GM19099 (cell line): ENCODE measurements around the gene SIK3.

Experiments
- POLR2A ChIP-seq: IDR thresholded peaks from 3 replicates; pipeline ENCODE4 v1.6.1; 2011; ENCODE audit warnings: low read depth; ENCODE audit not compliant: insufficient read length; ENCODE audit errors: extremely low read depth

SIK3 gene

DNA sequence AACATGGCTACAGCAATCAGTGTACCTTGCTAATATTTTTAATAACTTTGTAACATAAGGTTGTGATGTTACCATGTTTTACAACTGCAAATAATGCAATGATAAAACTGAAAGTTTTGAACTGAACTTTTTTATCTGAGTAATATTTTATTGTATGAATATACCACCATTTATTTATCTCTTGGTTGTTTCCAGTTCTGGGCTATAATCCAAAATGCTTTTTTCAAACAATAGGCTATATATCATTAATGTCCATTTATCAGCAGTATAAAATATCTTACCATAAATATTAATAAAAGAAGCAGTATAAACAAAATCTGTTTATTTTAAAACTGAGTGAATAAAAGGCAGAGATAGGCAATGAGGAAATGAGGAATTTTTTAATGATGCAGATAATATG is 63.3 kb downstream of the SIK3 start:
- no peak for TF ChIP-seq POLR2A

DNA sequence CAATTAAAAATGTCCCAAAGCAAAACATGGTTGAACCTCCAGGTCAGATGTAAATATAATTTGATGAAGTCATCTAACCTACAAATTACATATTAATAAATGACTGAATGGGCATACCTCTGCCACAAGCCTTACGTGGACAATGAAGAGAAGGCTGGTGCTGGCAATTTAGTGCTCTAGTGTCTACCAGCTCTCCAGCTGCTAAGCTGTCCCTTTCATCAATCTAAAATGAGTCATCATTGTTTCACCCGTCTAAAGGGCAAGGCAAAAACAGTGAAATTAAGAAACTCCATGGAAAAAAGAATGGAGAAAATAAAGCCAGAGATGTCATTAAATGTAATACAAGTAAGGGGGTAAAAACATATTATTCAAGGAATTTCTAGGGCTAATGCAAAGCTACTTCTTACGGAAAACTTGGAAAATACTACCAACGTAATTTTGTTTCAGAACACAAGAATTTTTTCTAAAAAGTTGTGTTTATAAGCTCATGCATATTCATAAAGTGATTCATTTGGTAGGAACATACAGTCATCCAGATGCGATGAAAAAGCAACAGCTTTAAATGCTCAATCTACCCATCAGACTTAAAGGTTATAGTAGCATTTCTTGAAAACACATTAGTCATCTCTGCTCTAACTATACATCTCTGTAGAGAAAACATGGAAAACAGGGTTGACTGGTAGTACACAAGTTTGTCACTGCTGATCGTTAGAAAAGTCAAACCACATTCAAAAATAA is 71.5 kb downstream of the SIK3 start:
- TF ChIP-seq POLR2A: no peak

DNA sequence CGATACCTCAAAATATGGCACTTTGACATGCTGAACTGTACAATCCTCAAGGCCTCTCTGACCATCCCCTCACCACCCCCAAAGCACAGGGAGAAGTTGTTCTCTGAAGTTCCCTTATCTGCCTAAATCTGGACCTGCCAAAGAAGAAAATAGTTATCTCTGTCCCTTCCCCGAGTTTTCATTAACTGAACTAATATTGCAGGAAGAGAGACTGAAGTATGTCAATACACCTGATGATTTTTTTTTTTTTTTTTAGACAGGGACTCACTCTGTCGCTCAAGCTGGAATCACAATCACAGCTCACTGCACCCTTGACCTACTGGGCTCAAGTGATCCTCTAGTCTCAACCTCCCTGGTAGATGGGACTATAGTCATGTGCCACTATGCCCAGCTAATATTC is 75.0 kb downstream of the SIK3 start:
- TF ChIP-seq POLR2A: no peak

DNA sequence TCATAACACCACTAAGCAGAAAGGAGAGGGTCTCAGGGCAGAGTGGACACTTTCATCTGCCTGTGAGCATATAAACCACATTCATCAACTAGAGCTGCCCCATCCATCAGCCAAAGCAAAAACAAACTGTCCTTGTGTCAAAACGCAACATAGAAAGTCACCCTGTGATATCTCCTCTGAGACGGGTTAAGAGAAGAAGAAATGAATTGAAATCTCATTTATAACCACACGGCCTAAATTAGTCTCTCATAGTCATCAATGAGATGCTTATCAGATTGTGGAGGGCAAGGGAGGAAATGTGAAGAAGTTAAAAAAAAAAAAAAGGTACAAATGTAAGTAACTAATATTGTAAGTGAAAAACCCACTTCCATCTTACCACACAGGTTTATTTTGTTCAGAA is 75.7 kb downstream of the SIK3 start:
- TF ChIP-seq POLR2A: no peak

DNA sequence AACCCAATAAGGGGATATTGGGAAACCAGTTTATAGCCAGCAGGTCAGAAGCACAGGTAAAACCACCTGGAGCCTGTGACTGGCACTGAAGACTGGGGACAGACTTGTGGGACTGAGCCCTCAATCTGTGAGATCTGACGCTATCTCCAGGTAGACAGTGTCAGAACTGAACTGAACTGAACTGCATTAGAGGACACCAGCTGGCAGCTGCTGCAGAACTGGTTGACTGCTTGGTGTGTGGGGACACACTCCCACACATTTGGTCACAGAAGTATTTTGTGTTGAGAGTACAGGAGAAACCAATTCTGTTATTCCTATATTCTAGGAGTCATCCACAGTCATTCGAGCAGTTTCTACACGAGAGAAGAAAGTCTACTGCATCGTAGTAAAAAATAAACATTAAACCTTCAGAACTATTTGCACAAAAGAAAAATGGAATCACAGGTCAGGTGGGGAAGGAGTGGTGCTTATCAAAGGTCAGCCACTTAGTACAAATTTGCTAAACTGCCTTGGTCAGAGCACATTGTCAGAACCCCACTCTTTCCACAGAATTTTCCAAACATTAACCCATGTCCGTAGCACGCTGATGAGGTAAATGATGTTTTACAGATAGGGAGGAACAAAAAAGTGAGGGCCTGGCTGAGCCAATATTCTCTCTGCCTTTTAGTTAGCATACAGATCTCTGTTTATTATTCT is 77.2 kb downstream of the SIK3 start:
- no peak for TF ChIP-seq POLR2A

DNA sequence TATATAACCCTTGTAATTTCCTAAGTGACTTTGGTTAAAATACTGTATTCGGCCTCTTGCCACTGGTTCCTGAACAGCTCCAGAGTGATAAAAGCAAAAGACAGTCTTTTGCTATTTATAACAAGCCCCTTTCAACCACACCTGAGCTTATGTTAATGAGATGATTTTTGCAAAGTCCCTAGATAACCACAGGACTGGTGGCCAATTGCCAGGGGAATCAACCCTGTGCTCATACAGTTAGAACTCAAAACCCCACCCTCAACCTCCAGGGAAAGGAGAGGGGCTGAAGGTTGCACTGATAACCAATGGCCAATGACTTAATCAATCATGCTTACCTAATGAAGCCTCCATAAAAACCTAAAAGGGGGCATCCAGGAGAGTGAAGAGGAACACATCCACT is 77.9 kb downstream of the SIK3 start:
- TF ChIP-seq POLR2A: no peak

DNA sequence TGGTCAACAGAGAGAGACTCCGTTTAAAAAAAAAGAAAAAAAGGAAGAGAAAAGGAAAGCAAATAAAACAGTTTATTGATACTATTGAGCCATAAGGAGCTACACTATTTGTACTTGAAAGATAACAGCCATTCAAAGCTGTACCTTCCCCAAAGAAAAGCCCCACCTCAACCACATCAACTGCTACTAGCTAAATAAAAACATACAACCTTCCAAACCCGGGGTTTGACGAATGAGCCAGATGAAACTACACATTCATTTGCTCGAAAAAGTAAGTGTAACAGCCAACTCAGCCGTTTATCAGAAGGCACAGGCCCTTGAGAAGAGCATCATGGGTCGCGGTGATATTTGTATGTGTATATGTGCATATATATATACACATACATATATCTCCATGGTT is 78.4 kb downstream of the SIK3 start:
- TF ChIP-seq POLR2A: no peak

DNA sequence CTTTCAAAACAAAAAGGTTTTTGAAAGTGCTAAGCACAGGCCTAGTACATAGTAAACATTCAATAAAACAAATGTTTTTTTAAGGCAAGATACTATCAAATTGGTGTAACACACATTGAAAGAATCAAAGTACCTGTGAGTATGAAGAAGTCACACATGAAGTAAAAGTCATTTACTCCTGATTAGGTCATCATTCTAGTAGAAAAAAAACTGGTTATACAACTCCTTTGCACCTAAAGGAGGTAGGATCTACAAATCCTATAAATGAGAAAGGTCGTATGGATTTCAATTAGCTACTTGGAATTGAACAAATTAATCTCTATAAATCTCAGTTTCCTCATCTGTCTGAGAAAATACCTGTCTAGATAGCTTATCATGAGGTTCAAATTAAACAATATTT is 80.8 kb downstream of the SIK3 start:
- TF ChIP-seq POLR2A: no peak

DNA sequence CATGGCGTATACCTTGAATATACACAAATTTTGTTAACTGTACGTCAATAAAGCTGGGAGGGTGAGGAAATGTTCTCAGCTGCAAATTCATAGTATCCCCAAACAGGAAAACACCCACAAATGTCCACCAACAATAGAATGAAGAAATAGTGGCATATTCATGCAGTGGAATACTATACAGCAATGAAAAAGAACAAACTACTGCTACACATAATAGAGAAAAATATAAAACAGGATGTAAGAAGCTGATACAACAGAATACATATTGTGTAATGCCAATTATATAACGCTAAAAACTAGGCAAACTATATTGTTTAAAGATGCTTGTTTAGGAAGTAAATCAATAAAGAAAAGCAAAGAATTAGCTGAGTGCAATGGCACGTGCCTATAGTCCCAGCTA is 81.5 kb downstream of the SIK3 start:
- no peak for TF ChIP-seq POLR2A

DNA sequence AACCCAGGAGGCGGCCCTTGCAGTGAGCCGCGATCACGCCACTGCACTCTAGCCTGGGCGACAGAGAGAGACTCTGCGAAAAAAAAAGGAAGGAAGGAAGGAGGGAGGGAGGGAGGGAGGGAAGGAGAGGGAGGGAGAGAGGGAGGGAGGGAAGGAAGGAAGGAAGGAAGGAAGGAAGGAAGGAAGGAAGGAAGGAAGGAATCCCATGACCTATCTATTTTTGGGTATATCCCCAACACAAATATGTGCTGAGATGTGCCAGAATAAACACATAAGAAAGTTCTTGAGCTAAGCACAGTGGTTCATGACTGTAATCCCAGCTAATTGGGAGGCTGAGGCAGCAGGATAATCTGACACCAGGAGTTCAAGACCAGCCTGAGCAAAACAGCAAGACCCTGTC is 82.0 kb downstream of the SIK3 start:
- TF ChIP-seq POLR2A: no peak

DNA sequence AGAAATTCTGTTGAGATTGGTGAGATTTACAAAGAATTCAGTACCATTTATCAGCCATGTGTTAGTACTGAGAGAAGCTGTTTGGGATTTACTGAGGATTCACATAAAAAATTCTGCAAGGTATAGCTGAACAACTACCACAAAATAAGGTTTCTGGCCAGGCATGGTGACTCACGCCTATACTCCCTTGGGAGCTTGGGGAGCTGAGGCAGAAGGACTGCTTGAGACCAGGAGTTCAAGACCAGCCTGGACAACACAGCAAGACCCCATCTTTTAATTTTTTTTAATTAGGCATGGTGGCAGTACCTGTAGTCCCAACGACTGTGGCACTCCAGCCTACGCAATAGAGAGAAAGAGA is 86.7 kb downstream of the SIK3 start:
- TF ChIP-seq POLR2A: no peak

DNA sequence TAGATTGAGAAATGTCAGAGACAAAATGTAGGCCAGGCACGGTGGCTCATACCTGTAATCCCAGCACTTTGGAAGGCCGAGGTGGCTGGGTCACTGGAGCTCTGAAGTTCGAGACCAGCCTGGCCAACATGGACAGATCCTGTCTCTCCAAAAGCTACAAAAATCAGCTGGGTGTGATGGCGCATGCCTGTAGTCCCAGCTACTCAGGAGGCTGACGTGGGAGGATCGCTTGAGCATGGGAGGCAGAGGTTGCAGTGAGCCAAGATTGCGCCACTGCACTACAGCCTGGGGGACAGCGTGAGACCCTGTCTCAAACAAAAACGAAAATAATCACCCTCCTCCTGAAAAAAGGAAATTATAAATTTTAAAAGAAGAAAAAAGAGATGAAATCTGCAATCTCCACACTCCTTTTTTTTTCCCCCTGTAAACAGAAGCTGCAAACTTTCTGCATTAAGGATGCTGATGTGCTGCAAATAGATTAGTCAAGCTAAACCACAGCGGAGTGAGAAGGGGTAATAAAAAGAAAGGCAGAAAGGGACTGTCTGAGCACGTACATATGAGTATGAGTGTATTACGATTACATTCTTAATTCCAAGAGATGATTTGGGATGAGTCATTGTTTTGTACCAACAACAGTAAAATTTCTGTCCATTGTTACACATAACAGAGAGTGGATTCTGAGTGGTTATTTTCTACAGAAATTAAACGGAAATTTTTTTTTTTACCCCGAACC is 87.3 kb downstream of the SIK3 start:
- TF ChIP-seq POLR2A: no peak

DNA sequence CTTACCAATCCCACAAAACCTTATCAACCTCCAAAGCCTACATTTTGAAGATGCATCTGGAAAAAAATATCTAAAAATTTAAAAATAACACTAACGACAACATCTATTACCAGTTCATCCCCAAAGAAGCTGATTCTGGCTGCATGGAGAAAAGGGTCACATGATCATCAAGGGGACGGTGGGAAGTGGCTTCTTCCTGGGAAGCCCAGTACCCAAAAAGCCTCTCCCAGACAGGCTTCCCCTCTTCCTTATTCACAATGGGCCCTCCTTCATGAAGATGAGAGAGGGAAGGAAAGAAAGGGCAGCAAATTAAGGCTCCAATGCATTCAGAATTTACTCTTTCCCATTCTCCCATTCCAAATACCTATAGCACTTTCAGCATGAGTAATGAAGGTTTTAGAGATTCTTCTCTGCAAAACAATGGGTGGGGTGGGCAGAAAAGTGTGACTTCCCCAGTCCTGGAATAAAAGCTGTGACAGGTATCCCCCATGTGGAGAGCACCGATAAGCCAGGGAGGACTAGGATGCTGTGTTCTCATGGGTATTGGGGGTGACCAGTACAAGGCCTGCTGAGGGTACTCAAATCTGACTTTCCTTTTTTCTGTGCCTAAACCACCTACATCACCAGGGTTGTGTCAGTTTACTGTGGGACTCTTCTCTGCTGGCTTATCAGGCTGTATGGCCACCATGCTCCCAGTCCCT is 88.2 kb downstream of the SIK3 start:
- no peak for TF ChIP-seq POLR2A

DNA sequence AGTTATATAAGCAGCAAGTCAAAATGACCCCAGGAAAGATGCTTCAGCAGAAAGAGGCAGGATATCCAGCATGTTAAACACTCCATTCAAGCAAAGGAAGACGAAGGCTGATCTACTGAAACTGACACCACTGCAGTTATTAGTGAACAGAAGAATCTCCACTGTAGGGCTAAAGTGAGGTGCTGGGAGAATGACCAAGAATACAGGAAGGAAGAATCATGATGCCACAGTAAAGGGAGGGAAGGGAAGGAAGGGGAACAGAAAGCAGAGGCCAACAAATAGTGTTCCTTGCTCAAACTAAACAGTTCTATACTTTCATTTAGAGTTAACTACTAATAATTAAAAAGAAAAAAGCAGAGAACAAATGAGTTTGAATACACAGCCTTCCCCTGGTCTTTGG is 92.5 kb downstream of the SIK3 start:
- TF ChIP-seq POLR2A: no peak

DNA sequence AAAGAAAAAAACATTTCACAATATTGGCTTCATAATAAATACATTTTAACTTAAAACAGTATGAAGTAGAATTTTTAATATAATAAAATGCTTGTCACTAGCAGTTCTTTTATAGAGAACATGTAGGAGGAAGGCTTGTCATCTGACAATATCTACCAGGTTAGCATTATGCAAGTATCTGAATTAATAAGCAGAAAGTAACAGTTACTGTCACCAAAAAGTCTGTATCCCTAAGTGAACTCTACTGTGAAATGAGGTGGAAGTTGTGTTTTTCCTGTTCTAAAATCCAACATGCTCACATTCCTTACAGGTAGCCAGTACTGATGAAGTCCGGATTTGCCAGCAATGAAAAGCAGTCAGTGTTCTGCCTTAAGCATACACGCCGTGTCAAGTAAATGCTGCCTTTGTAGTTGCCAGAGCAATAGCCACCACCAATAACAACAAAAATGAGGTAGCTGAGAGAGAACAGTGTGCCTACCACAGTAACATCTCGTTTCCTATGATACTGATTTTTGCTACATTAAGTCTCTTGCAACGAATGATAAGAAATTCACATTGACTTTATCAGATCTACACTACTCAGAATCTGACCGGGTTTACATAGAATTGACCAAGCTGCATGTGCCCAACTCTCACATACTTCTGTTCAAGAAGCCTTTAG is 95.5 kb downstream of the SIK3 start:
- no peak for TF ChIP-seq POLR2A

DNA sequence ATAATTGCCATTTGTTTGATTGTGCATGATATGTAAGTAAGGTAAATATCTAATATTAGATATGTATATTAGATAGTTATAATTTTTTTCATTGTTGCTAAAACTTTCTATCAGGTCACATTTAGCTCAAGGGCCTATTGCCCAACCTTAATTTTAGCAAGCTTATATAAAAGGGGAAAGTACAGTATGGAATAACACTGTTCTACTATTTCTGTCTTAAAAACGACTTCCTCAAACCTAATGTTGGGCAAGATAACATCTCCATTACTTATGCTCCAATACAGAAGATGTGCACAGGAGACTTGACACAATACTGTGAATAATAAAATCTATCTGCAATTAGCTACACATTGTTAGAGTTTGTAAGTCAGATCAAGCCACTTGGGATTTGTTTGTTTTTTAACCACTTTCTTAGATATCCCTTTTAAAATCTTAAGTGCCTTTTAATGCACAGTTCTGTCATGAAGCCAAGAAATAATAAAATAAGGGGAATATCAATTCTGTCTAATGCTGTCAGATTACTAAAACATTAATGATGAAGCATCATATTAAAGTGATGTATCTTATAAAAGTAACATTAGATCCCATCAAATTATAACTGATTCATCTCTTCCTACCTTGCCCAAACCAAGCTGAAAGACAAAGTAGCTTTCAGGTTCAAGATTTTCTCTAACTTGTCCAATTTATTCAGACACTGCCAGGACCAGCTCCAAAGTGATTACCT is 98.1 kb downstream of the SIK3 start:
- TF ChIP-seq POLR2A: no peak
